ENCODE data around the gene SLC46A2.
A peak's percentile ranks its signal among the peaks of the same experiment; 100 is the strongest.

SLC46A2 gene
- 0.03 to 1.1 (median 0.48) reads per million in 18 experiments for total RNA-seq

DNA sequence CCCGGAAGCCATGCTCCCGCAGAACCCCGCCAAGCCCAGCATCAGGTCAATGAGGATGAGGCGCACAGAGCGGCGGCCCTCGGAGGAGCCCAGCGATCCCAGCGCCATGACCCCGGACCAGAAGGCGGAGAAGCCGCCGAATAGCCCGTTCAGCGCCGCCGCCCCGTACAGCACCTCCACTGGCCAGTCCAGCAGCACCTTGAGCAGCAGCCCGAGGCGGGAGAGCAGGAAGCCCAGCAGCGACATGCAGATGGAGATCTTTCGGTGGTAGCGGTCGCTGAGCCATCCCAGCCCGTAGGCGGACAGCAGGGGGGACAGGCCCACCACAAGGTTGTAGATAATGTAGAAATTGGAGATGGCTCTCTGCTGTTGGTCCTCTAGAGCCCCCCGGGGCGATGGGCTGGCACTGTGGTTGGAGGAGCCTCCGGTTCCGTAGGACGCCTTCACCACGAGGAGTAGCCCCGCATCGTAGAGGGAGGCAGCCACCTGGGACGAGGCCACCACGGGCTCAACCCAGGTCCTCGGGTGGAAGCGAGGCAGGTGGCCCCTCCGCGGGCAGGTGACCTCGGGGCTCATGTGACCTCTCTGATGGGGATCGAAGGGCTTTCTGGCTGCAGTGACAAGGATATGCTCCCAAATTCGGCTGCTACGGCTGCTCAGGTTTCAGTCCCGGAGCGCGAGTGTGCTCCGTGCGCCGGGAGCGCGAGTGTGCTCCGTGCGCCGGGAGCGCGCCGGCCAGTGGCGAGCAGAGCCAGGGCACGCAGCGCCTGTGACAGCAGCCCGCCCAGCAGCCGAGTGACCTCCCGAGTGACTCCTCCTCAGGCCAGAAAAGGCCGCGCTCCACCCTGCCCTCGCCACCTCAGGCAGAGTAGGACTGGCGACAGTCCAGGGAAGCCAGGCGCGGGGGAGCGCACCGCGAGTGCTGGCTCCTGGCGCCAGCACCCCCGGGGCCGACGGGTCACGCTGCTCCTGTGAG, at the start of gene SLC46A2:
Gene SLC46A2, minus strand, starts transcription at position 771 of the 976 bp plus-strand sequence. Its CDS starts 195 bp downstream, at position 576.
- peak; percentile 43 to 73 for DNase-seq

GRCh38 chr9:112939418-112939817, 48.7 kb upstream of the SLC46A2 start:
- no peak for DNase-seq

DNA sequence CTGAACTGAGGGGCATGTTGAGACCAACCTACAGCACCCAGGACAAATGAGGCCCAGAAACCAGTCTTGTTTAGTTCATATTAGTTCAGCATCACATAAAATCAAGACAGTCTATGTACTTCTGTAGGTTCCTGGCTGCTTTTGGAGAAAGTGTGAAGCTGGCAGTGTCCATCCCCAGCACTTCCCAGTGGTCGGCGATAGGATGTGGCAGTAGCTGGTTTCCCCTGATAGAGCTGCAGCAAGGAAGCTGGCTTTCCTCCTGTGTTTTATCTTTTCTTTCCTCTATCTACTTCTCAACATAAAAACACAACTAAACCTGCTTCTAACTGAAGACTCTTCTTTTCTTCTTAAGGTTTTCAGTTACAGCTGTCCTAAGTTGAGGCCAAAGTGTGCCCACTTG, 43.0 kb upstream of the SLC46A2 start:
- no peak for DNase-seq

GRCh38 chr9:112925058-112925641, 34.5 kb upstream of the SLC46A2 start:
- peak; percentile 21 to 48 for DNase-seq

DNA sequence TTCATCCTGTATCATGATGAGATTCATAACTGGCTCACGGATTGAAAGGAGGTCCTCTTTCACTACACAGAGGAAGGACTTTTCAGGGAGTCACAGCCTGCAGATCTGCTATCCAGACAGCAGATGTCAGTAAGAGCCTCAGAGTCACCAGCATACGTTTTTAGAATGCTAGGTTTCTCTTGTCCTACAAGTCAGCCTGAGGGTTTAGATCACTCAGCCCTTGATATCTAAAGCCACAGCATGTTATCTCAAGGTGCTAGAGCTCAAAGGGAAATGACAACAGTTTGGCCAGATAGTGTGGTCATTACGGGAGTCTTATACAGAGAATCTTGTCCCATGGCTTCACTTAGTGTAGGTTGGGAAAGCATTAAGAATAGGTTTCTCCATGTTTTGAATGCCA, 30.9 kb upstream of the SLC46A2 start:
- peak; percentile 58 to 62 for DNase-seq

DNA sequence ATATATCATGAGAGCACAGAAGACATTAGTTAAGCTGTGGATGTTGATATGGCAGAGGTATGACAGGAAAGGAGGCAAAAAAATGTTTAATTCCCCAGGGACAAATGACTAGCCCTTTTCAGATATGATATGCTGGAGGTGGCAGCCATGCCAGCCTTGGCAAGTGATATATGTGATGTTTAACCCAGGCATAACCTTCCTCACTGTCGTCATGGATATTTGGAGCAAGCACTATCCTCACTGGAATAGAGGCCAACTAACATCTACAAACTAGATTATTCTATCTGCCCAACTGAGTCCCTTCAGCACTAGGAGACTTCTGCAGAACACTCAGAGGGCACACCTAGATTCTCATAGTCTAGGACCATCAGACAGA, 27.3 kb upstream of the SLC46A2 start:
- DNase-seq = no peak

DNA sequence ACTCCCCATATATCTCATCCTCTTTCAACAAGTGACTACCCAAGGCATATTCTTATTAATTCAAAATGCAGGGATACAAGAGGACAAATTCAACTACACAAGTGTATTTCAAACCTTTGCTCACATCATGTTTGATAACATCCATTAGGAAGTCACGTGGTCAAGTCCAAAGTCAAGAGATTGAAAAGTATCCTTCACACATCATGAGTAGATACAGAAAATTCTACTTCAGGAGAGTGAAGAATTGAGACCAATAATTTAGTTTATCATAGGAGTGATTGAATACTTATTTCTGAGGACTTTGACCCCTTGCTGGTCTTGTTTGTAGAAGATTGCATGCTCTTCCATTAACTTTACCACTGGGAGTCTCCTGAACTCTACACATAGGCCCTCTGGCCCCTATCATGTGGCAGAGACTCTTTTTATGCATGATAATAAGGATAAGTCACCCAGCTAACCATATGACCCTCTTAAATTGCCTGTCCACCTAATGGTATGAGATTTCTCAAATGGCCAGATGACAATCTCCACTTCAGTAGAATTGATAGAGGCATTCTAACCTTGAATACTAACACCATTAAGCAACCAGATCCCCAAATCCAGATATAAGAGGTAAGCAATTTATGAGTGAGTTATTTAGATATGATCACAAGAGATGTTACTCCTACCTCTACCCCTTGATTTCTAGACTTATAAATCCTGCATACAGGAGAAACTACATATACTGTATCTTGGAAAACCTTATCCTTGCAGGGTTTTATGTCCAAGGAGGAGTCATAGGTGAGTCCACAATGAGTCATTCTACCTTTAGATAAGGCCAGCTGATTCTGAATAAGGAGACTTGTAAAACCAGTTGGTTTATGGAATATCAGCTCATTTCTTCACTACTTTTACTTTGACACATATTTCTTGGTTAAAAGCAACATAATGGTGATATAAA, 26.6 kb upstream of the SLC46A2 start:
- DNase-seq = no peak

DNA sequence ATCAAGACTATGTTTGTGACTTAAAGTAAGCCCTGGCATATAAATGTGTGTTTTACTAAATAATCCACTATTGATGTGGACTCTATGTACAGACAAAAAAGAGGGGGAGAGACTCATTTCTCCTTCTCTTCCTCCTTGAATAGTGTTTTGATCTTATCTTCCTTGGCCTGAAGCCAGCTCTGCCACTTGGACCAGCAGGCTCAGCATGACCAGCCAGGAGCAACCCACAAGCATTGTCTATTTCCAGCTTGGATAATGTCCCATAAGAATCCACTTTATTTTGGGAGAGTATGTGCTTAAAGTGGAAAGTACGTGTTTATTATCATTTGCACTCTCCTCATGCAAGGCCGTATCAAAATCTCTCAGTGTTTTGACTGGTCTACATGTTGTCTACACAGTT, 23.8 kb upstream of the SLC46A2 start:
- DNase-seq = no peak

DNA sequence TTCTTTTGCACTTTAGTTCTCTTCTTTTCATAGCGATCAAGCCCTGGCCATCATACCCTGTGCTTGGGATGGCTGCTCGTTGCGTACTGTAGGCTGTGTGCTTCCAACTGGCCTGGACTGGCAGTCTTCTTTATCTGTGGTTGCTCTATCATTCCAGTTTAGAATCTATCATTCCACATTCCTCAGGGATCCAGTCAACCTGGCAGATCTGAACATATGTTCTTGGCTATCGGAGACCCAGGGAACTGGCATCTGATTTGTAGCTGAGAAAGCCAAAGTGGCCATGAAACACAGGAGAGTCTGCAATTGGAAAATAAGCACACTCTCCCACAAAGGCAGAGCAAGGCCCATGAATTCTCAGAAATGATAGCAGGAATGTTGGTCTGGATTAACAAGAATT, 22.6 kb upstream of the SLC46A2 start:
- DNase-seq = no peak

GRCh38 chr9:112912636-112913035, 22.0 kb upstream of the SLC46A2 start:
- no peak for DNase-seq

GRCh38 chr9:112911736-112912135, 21.1 kb upstream of the SLC46A2 start:
- DNase-seq = no peak

DNA sequence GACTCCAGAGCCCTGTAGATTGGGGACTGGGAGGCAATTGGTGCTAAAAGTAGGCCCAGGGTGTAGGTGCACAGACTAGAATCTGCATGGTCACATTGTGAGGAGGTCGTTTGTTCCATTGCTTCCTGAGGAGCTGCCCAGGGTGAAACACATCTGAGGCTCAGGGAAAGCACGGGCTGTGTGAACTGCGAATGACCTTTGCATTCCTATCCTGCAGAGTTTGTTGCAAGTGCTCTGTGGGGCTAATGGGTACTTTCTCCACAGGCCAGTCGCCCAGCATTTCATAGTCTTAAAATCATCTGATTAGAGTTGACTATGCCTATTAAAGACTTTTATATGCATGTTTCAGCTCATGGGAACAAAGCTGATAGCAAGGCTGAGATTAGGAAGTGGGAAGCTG, 14.4 kb upstream of the SLC46A2 start:
- DNase-seq = peak in 1 of 2 donors; percentile 19

GRCh38 chr9:112900901-112901300, 10.2 kb upstream of the SLC46A2 start:
- no peak for DNase-seq

GRCh38 chr9:112900488-112900887, 9.8 kb upstream of the SLC46A2 start:
- no peak for DNase-seq

DNA sequence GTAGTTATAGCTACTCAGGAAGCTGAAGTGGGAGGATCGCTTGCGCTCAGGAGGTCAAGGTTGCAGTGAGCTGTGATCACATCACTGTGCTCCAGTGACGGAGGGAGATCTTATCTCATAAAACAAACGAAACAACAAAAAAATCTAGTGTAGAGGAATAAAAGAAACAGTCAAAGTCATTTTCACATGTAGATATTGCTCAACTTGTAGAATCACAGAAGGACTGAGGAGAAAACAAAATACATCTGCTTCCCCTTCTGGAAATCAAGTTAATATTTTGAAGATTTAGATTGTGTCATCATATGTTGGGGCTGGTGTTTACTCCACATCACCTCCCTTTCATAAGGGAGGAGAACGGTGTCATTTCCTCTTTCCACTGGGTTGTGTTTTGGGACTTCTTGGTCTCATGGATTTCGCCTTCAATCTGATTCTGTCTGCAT, 8.2 kb upstream of the SLC46A2 start:
- peak; percentile 58 to 87 for DNase-seq

GRCh38 chr9:112896131-112896530, 5.5 kb upstream of the SLC46A2 start:
- no peak for DNase-seq

GRCh38 chr9:112894699-112895098, 4.0 kb upstream of the SLC46A2 start:
- peak; percentile 83 to 91 for DNase-seq

DNA sequence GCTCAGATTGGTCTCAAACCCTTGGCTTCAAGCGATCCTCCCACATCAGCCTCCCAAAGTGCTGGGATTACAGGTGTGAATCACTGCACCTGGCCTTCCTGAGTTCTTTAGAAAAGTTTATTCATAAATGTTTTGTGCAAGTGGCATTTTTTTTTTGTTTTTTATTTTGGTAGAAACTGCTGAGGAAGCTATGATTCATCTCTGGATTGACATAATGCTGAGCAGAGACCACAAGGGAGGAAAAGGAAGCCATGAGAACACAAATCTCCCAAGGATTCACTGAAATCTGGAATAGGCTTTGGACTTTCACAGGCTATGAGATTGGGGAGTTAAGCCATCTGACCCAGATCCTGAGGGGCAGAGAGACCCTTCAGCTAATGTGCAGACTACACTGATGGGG, 3.4 kb upstream of the SLC46A2 start:
- peak; percentile 64 to 71 for DNase-seq

GRCh38 chr9:112892981-112893380, 2.3 kb upstream of the SLC46A2 start:
- DNase-seq = peak; percentile 74 to 82

DNA sequence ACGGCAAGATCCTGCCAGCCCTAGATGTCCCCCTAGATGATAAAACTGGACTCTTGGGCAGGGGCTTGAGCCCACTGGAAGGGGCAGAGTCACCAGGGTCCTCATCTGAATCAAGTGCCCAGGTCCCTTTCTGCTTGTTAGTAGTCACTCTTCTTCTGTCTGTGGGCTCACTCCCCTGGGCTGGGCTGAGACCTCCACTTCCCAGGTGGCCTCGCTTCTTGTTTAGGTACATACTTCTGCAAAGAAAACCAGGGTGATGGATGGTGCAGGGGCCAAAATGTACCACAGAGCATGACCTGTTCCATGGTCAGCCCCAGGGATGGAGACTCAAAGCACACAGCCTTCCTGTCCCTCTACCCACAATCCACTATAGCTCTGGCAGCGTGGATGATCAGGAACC, 845 bp upstream of the SLC46A2 start:
- DNase-seq = no peak

- peak; percentile 81 to 83 for DNase-seq
Observed at GRCh38 chr9:112887381-112887780, 3.3 kb downstream of the SLC46A2 start.

DNA sequence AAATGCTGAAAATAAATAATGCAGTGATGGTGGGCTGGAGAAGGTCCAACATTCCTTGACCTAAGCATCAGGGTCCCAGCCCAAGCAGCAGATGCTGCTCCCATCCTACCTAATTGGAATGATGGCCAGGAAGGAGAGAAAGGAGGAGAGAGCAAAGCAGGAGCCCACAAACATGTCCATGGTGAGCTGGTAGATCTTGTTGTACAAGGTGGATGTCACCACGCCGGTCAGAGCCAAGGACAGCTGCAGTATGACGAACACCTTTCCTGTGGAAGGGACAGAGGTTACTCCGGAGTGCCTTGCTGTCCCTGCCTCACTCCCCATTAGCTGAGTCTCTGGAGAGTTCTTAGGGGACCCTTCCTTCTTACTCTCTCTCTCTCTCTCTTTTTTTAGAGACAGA, 4.3 kb downstream of the SLC46A2 start:
- no peak for DNase-seq

DNA sequence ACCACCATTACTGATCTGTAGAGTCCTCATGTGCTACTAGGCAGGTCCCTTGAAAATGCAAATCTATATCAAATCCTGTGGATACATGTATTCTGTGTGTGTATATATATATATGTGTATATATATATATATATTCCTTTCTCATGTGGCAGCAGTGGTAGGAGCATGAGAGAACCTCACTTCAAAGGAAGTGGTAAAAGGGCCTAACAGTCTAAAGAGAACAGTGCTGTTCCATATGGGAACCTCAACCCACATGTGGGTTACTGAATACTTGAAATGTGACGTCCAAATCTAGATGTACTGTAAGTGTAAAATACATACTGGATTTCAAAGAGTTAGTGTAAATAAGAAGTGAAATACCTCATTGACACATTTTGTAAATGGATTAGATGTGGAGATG, 5.4 kb downstream of the SLC46A2 start:
- peak in 1 of 2 donors; percentile 44 for DNase-seq
